Measurements from ENCODE around the gene C10orf88. TPM values are rescaled to one million over a fixed set of nuclear protein-coding genes. Genes with fewer than 3 reads are reported as not detected.
"Not testable (repeated sequence)": the region's sequence is repeated elsewhere in the genome, so short reads cannot be mapped to it uniquely, and the experiment has no call there.

C10orf88 gene
- total RNA-seq, 4 donors from 2014 or later, result 4.2 to 9.6 (median 6.8) TPM

- Histone ChIP-seq H3K4me1 (no peaks in the 10 kb centered on the region), H3K36me3 (no peaks in the 10 kb centered on the region), H3K27me3 (no peaks in the 10 kb centered on the region), H3K9me3 (no peaks in the 10 kb centered on the region), H3K27ac (no peak within 1 kb of the TSS), H3K4me3 (no peak within 1 kb of the TSS)
- no peak for DNase-seq
- intact Hi-C loops (cut with DNase I; ENCODE audit: low total_unique reads), result no loop called here
- no peak for ATAC-seq
- TF ChIP-seq POLR2A (IDR thresholded peaks at IDR 0.05) (no peak), CTCF (IDR thresholded peaks at IDR 0.05 in 4 of 5, conservative IDR thresholded peaks at IDR 0.05 in 1 of 5) (no peak)
- in situ Hi-C loops (cut with MboI; ENCODE audit: low sequenced_read_pairs in 4 of 4), result no loop called here
These were observed 43.7 kb downstream of the C10orf88 start, which contains the start of gene FAM24A for GRCh38 chr10:122910310-122910709. Gene FAM24A, plus strand, starts transcription at chr10:122910610. Its CDS starts 1,025 bp downstream, at chr10:122911635.

- H3K27me3 ChIP-seq; H3K36me3 ChIP-seq; ATAC-seq; in situ Hi-C loops (cut with MboI; ENCODE audit: low sequenced_read_pairs in 4 of 4); H3K9me3 ChIP-seq; DNase-seq; H3K27ac ChIP-seq; H3K4me3 ChIP-seq; H3K4me1 ChIP-seq; intact Hi-C loops (cut with DNase I; ENCODE audit: low total_unique reads): not testable (repeated sequence)
These were observed 50.2 kb downstream of the C10orf88 start for GRCh38 chr10:122903861-122904260.

- no peak for ATAC-seq
- in situ Hi-C loops (cut with MboI; ENCODE audit: low sequenced_read_pairs in 4 of 4) (no loop called here), intact Hi-C loops (cut with DNase I; ENCODE audit: low total_unique reads) (no loop called here)
These were observed 59.6 kb downstream of the C10orf88 start for GRCh38 chr10:122894261-122894944.

GRCh38 chr10:122884166-122884565 lies 69.9 kb downstream of the C10orf88 start:
- Histone ChIP-seq H3K4me1 (no peaks in the 10 kb centered on the region), H3K9me3 (no peaks in the 10 kb centered on the region), H3K27ac (no peak overlapping the region), H3K4me3 (no peak overlapping the region), H3K27me3 (peaks cover 0 to 5% (median 5%) of the 10 kb centered on the region in 3 donors), H3K36me3 (no peaks in the 10 kb centered on the region)
- ATAC-seq (no peak), DNase-seq (no peak)
- intact Hi-C loops (cut with DNase I; ENCODE audit: low total_unique reads) (no loop called here), in situ Hi-C loops (cut with MboI; ENCODE audit: low sequenced_read_pairs in 4 of 4) (no loop called here)
- TF ChIP-seq CTCF (IDR thresholded peaks at IDR 0.05 in 4 of 5, conservative IDR thresholded peaks at IDR 0.05 in 1 of 5) (no peak), POLR2A (IDR thresholded peaks at IDR 0.05) (no peak)

More at GRCh38 chr10:122894261-122894944, 59.6 kb downstream of the C10orf88 start:
- Histone ChIP-seq H3K4me3 (no peak overlapping the region), H3K27ac (no peak overlapping the region), H3K36me3 (no peaks in the 10 kb centered on the region), H3K27me3 (no peaks in the 10 kb centered on the region), H3K4me1 (no peaks in the 10 kb centered on the region), H3K9me3 (no peaks in the 10 kb centered on the region)
- TF ChIP-seq POLR2A (IDR thresholded peaks at IDR 0.05) (no peak), CTCF (IDR thresholded peaks at IDR 0.05 in 4 of 5, conservative IDR thresholded peaks at IDR 0.05 in 1 of 5) (no peak)
- no peak for DNase-seq

- H3K4me3 ChIP-seq, result no peak overlapping the region
- H3K27ac ChIP-seq, result no peak overlapping the region
- no peaks in the 10 kb centered on the region for H3K36me3 ChIP-seq
- intact Hi-C loops (cut with DNase I; ENCODE audit: low total_unique reads) (no loop called here), in situ Hi-C loops (cut with MboI; ENCODE audit: low sequenced_read_pairs in 4 of 4) (no loop called here)
- no peaks in the 10 kb centered on the region for H3K4me1 ChIP-seq
- no peaks in the 10 kb centered on the region for H3K9me3 ChIP-seq
- peaks cover 0 to 5% (median 5%) of the 10 kb centered on the region in 3 donors for H3K27me3 ChIP-seq
- TF ChIP-seq POLR2A (IDR thresholded peaks at IDR 0.05), result no peak
- no peak for TF ChIP-seq CTCF (IDR thresholded peaks at IDR 0.05 in 4 of 5, conservative IDR thresholded peaks at IDR 0.05 in 1 of 5)
- ATAC-seq, result no peak
- no peak for DNase-seq
These were observed 71.3 kb downstream of the C10orf88 start for GRCh38 chr10:122882766-122883165.

Other genes with a start within 250 kb of the C10orf88 start
- gene CUZD1, start 108.4 kb downstream of the C10orf88 start, total RNA-seq, result under 1 TPM in 1 of 4 donors, not detected in 3; 0.09 TPM
- gene FAM24B, start 74.6 kb downstream of the C10orf88 start, total RNA-seq, result not detected
- gene FAM24A, start 43.6 kb downstream of the C10orf88 start, total RNA-seq, result not detected
- 1 to 10 TPM; 2.2 to 7.0 (median 4.4) TPM for gene PSTK, start 26.2 kb upstream of the C10orf88 start, total RNA-seq
- gene IKZF5, start 54.6 kb upstream of the C10orf88 start, total RNA-seq, result 10 to 100 TPM in 1 of 4 donors, 1 to 10 TPM in 3; 4.3 to 11.0 (median 7.7) TPM
- gene ACADSB, start 54.8 kb upstream of the C10orf88 start, total RNA-seq, result 10 to 100 TPM; 16.2 to 40.2 (median 22.0) TPM
- not detected for gene HMX3, start 181.7 kb upstream of the C10orf88 start, total RNA-seq
- gene HMX2, start 193.9 kb upstream of the C10orf88 start, total RNA-seq, result not detected
- gene BUB3, start 200.2 kb upstream of the C10orf88 start, total RNA-seq, result 10 to 100 TPM; 43.0 to 84.0 (median 49.2) TPM

Measured in gastrocnemius medialis (tissue), 4 donors.